ENCODE measurements around the gene CRIP3.
"Not testable (repeated sequence)": the region's sequence is repeated elsewhere in the genome, so short reads cannot be mapped to it uniquely, and the experiment has no call there.

The CRIP3 gene, protein sequence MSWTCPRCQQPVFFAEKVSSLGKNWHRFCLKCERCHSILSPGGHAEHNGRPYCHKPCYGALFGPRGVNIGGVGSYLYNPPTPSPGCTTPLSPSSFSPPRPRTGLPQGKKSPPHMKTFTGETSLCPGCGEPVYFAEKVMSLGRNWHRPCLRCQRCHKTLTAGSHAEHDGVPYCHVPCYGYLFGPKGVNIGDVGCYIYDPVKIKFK

DNA sequence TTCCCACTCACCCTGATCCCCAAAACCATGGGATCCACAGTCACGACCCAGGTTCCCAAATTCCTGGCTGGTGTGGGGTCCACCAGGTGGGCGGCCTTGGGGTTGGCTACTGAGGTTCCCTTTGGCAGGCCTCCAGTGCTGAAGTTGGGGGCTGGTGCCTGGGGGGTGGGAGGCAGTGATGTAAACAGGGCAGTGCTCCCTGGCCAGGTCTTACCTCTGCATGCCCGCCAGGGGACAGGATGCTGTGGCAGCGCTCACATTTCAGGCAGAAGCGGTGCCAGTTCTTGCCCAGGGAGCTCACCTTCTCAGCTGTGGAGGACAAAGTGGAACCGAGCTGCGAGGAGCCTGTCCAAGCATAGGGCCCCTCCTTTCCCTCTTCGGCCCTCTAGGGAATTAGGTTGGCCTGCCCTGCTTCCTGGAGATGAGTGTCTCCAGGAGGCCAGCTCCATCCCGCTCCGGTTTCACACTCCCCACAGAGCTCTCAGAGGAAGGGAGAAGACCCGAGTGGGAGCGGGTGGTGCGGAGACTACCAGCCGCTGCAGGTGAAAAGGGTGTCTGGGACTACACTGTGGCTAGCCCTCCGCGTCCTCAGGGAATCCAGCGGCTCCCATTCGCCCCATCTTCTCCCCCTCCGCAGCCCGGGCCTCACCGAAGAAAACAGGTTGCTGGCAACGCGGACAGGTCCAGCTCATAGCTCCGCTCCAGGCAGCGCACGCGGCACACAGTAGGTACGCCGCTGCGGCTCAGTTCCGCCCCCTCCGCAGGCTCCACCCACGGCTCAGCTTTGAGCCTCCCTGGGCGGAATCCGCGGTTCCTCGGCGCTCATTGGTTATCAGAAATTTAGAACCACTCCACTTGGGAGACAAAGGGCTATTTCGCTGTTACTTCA lies at the start of gene CRIP3:
Gene CRIP3 (minus strand): TSS at position 726 of the 889 bp plus-strand sequence. CDS start 34 bp downstream, at position 692.
- in situ Hi-C loops (cut with MboI; ENCODE audit: low sequenced_read_pairs): no loop called here

DNA sequence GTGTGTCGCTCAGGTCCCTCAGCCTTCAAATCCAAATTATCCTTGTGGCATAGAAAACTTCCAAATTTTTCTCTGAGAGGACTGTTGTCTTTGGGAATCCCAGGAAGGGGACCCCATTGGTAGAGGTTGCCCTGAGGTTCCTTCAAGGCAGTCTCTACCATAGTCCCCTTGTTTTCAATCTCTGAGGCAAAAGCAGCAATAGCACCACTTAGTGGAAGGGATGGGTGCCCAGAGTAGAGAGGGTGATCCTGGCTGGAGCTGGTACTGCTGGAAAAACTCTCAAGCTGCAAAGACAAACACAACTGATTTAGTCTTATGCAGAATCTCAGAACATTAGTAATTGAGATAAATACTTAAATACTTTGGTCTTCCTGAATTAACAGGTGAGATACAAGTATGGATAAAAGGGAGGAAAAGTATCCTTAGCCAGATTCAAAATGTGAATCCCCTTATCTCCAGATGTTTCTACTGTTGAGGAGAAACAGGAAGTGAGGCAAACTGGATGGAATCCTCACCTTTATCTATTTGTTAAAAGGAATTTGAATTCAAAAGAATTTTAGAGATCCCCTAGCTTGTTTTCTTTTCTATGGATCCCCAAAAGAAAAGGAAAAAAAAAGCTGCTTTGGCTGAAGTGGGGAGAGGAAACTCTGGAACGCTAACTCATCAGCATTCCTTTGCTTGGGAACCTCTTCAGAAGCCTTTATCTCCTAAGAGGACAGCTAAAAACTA lies 47.4 kb upstream of the CRIP3 start:
- in situ Hi-C loops (cut with MboI; ENCODE audit: low sequenced_read_pairs): no loop called here

DNA sequence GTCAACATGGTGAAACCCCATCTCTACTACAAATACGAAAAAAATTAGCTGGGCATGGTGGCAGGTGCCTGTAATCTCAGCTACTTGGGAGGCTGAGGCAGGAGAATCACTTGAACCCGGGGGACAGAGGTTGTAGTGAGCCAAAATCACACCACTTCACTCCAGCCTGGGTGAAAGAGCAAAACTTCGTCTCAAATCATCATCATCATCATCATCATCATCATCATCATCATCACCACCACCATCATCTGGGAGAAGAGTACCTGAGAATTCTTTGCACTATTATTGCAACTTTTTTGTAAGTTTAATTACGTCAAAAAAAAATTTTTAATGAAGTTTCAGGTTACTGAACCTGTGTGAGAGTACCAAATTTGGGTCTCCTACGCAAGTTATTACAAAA lies 43.3 kb upstream of the CRIP3 start:
- in situ Hi-C loops (cut with MboI; ENCODE audit: low sequenced_read_pairs): not testable (repeated sequence)

DNA sequence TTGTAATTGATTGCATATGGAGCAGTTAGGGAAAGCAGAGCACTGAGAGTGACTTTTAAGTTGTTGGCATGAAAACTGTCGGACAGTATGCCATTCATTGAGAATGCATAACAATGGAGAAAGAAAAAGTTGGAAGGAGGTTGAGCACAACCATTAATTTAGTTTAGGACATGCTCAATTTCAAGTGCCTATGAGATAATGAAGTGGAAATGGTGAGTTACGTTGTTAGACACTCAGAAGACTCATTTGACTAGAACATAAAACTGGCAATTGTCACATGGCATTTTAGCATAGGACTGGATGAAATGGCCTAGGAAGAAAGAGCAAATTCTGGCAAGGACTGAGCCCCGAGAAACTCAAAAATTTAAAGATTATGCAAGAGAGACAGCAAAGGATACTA lies 38.8 kb upstream of the CRIP3 start:
- in situ Hi-C loops (cut with MboI; ENCODE audit: low sequenced_read_pairs): no loop called here

DNA sequence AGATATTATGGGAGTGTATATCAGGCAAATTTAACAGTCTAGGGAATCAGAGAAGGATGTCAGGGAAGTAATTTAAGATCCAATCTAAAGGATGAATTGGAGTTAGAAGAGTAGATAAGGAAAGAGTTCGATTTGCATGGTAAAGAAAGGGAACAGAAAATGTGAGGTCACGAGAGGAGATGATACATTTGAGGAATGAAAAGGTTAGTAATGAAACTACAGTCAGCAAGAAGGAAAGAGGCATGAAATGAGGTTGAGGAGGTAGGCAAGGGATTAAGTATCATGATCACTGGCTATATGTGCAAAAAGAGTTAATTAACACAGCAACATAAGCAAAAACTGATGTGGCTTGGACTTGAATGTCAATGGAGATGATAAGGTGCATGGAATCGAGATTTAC lies 38.4 kb upstream of the CRIP3 start:
- in situ Hi-C loops (cut with MboI; ENCODE audit: low sequenced_read_pairs): no loop called here

DNA sequence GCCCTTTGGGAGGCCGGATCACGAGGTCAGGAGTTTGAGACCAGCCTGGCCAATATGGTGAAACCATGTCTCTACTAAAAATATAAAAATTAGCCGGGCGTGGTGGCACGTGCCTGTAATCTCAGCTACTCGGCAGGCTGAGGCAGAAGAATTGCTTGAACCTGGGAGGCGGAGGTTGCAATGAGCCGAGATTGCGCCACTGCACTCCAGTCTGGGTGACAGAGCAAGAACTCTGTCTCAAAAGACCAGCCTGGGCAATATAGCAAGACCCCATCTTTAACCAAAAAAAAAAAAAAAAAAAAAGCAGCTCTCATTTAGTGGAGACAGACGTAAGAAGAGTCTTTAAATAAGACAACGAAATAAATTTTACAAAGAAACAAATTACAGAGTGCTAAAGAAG lies 37.6 kb upstream of the CRIP3 start:
- in situ Hi-C loops (cut with MboI; ENCODE audit: low sequenced_read_pairs): not testable (repeated sequence)

DNA sequence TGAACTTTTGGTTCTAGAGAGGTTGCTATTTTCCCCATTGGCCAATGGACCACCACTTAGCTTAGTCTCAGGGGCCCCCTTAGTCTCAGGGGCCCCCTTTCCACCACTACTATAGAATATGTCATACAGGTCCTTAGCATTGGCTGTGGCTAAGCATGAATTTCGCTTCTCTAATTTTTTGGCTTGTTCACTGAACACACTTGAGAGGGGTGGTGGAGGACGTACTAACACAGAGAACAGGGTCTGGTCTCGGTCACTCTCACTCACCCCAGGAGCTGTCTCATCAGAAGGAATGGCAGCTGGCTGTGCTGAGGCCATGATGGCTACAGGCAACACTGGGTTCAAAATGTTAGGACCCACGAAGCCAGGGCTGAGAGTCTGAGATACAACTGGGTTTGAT lies 30.5 kb upstream of the CRIP3 start:
- in situ Hi-C loops (cut with MboI; ENCODE audit: low sequenced_read_pairs): no loop called here

DNA sequence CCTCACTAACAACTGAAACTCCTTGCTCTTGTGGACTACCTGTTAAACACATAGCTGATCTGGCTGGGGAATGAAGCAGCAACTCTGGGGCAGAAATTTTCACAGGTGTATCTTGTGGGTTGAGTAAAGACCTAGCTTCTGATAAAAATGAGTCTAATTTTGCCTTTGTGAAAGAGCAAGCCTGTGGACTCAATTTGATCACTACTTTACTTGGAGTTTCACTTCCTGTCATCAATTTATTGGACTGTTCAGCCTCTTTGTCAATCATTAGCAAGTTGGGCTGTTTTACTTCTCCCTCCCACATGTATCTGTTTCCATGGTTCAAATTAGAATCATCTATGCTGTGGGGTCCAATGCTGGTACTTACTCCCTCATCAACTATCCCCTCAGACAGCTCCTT lies 29.6 kb upstream of the CRIP3 start:
- in situ Hi-C loops (cut with MboI; ENCODE audit: low sequenced_read_pairs): no loop called here

DNA sequence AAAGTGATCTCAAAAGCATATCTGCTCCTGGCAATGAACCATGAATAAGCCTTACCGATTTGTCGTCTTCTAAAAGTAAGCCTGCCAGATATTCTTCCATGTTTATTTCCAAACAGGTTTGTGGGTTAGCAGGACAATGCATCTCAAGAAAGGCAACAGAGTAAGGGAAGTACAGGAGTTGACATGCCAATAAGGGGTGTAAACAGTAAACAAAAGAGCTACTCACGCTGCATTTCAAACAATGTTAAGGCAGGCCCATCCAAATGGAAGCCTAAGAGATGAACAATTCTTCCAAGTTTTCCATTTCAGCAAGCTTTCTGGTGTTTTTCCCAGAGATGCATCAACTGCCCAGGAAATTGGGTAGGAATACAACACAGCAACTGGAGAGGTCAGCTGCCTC lies 27.8 kb upstream of the CRIP3 start:
- in situ Hi-C loops (cut with MboI; ENCODE audit: low sequenced_read_pairs): no loop called here

DNA sequence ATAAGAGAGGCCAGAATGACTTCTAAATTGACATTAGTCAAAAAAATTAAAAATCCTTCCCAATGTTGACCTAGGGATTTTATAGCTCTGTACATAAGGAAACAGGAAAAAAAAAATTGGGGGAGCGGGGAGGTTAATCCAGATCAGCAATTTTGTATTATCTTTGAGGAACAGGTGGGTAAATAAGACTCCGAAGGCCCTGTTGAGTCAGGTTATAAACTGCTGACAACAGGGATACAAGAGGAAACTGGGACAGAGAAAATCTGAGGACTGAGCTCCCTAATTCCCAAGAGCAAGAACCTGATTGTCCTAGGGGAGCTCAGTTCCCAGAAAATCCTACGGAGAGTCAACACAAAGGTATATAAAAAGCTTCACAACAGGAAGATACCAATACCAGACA lies 26.8 kb upstream of the CRIP3 start:
- in situ Hi-C loops (cut with MboI; ENCODE audit: low sequenced_read_pairs): no loop called here

DNA sequence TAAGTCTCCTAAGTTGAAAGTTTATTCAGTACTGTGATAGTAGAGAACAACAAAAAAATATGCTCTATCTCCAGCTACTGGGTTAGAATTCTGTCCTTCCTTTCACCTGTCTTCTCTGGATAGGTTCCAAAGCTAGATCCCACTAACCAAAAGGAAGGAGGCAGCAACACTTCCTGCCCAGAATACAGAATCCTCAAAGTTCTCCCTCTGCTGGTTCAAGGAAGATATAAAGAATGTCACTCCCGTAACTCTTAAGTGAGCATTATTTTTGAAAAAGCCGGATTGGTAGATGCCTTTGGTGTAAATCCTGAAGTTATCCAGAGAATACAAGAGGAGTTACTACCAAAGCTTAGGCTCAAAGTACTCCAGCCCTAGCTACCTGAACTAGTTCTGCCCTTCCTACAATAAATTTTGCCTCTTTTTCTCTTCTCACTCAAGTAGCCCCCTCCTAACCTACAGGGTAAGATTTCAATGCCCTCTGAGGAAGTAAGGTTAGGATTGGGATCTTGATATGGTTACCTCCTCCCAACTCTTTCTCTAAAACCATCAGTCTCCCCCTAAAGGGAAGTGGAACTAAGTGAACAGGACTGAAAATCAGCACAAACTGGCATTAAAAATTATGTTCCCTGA lies 26.0 kb upstream of the CRIP3 start:
- in situ Hi-C loops (cut with MboI; ENCODE audit: low sequenced_read_pairs): no loop called here

DNA sequence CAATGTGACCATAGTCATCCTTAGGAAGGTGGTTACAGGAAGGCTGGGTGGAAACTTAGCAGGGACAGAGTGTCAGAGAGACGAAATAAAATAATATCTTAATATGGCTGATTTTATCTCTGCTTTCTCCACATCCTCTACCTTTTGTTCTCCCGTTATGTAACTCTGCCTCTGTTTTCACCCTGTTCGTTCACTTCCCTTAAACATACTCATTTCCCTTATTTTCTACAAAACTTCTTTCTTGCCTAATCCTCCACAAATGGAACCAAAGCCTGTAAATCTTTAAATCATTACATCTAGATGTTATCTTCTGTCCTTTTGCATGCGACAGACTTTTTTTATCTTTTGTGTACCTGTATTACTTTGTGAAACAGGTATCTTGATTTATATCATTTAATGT lies 23.3 kb upstream of the CRIP3 start:
- in situ Hi-C loops (cut with MboI; ENCODE audit: low sequenced_read_pairs): no loop called here

DNA sequence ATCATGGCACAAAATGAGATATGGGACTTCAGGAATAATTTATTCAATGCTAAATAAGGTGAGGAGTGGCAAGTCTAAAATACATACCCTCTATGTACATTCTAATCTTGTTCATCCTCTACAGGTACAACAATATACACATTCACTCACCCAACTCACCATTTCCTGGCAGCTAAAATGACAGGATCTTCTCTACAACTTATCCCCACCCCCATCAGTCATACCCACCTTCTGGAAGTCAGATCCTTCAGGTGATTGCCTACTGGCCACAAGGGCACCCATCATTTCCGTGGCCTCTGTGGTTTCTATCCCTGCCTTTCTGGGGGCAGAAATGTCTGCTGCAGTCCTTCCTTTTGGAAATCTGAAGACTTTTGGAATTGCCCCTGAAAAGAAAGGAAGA lies 22.8 kb upstream of the CRIP3 start:
- in situ Hi-C loops (cut with MboI; ENCODE audit: low sequenced_read_pairs): no loop called here

DNA sequence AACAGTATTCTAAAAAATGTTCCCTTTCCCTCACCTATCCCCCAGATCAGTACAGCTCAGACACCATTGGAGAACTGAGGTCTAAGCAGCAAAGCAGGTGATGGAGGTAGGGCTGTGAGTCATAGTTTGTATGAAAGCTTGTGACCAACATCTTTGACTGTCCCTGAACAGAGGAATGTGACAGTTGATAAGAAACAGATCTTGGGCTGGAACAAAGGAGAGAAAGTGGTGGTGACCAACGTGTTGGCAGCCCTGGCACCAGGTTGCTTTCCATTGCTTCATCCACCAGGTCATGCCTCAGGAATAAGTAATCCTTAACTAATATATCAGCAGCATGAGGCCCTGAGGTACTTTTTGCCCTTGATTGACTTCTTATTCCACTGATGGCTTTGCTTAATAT lies 19.9 kb upstream of the CRIP3 start:
- in situ Hi-C loops (cut with MboI; ENCODE audit: low sequenced_read_pairs): no loop called here

DNA sequence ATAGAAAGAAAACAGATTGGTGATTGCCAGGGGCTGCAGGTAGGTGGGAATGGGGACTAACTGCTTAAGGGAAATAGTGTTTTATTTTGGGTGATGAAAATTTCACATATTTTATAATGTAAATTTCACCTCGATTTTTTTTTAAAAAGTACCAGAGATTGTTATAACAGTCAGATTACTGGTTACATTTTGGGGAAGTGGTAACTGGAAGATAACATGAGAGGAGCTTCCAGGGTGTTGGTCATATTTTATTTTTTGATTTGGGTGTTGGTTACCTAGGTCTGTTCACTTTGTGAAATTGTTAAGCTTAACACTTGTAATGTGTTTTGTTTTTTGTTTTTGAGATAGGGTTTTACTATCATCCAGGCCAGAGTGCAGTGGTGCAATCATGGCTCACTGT lies 17.2 kb upstream of the CRIP3 start:
- in situ Hi-C loops (cut with MboI; ENCODE audit: low sequenced_read_pairs): no loop called here

DNA sequence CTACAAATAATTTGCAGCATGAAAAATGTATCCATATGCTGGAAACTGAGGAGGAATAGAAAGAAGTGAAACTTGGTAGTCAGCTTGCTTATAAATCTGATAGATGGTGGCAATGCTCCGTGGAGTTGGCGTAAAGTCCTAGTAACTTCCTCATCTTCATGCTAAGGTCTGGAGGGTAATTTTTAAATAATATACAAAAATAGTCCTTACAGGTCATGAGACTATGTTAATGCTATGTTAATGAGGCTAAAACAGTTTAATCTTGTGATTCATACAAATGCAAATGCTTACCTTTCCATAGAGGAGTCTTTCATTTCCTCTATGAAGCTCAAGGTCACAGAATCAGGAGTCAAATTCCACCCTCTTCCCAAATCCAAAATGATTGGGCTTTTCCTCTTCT lies 9.4 kb upstream of the CRIP3 start:
- in situ Hi-C loops (cut with MboI; ENCODE audit: low sequenced_read_pairs): no loop called here

DNA sequence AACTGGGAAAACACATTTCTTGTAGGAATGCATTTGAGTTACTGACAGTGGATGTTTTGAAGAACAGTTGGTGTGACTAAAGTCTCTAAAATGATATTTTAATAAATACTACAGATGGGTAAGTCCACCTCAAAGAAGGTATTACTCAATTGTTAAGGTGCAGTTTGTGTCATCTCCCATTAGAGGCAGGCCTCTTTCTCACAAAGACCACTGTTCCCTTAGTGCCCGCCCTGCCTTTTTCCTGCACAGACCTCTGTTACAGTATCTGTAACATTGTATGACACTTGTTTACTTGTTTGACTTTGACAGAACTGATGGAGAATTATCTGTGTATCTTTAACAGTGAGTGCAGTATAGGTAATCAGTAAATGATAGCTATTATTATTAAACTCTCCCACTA lies 5.2 kb upstream of the CRIP3 start:
- in situ Hi-C loops (cut with MboI; ENCODE audit: low sequenced_read_pairs): no loop called here

DNA sequence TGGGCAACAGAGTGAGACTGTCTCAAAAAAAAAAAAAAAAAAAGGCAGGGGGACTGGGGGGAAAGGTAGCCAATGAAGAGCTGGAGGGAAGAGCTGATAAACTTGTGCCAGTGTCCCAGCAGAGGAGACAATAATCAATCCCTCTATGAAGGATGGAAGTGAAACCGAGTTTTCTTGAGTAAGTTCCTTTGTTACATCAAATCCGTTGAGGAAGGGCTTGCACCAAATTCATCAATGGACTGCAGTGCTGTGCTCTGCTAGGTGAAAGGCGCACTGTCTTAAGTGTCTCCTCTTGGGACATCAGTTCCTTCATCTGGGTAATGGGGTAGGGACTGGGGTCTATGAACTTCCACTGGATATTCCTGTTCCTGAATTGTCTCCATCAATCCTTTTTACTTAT lies 3.0 kb upstream of the CRIP3 start:
- in situ Hi-C loops (cut with MboI; ENCODE audit: low sequenced_read_pairs): no loop called here

DNA sequence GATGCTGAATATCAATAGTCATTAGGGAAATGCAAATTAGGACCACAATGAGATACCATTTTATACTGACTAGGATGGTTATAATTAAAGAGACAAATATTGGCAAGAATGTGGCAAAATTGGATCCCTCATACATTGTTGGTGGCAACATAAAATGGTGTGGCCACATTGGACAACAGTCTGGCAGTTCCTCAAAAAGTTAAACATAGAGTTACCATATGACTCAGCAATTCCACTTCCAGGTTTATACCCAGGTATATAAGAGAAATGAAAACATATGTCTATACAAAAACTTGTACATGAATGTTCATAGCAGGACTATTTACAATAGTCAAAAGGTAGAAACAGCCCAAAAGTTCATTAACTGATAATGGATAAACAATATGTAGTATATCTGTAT lies 2.0 kb upstream of the CRIP3 start:
- in situ Hi-C loops (cut with MboI; ENCODE audit: low sequenced_read_pairs): no loop called here

DNA sequence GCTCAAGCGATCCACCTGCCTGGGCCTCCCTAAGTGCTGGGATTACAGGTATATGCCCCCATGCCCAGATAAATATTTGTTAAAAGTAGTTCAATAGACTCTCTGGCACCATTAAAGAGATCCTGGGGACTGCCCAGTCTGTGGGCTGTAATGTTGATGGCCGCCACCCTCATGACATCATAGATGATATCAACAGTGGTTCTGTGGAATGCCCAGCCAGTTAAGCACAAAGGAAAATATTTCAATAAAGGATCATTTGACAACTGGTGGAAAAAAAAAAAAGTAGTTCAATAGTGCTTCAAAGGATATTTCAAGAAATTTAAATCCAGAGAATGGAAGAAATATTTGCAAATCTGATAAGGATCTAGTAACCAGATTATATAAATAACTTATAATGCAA lies 1.5 kb upstream of the CRIP3 start:
- in situ Hi-C loops (cut with MboI; ENCODE audit: low sequenced_read_pairs): no loop called here

DNA sequence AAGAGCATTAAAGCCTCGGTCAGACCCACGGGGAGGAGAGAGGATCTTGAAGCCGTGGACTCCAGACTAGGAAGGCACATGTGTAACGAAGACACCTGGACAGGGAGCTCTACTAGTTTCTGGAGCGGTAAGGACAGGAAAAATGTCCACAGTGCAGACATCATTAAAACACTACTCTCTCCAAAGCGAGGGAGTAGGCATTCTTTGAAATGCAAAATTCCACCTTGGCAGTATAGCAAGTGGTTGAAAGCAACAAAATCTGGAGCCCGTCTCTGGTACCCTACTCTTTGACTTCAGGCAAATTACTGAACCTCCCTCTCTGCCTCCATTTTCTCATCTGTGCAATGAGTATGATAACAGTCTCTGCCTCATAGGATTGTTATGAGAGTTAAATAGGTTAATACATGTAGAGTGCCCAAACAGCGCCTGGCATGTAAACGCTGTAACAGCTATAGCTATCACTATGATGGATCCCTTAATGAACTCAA lies 408 bp upstream of the CRIP3 start:
- in situ Hi-C loops (cut with MboI; ENCODE audit: low sequenced_read_pairs): no loop called here
